GM19467 (cell line): ENCODE measurements around the gene CTNS.

ENCODE experiments used
- ATAC-seq: cut with Tn5 transposase; IDR thresholded peaks from one replicate; pipeline ENCODE4 v1.9.1; 2021; ENCODE audit warnings: mild to moderate bottlenecking, moderate library complexity; ENCODE audit not compliant: unreplicated experiment

The CTNS gene

DNA sequence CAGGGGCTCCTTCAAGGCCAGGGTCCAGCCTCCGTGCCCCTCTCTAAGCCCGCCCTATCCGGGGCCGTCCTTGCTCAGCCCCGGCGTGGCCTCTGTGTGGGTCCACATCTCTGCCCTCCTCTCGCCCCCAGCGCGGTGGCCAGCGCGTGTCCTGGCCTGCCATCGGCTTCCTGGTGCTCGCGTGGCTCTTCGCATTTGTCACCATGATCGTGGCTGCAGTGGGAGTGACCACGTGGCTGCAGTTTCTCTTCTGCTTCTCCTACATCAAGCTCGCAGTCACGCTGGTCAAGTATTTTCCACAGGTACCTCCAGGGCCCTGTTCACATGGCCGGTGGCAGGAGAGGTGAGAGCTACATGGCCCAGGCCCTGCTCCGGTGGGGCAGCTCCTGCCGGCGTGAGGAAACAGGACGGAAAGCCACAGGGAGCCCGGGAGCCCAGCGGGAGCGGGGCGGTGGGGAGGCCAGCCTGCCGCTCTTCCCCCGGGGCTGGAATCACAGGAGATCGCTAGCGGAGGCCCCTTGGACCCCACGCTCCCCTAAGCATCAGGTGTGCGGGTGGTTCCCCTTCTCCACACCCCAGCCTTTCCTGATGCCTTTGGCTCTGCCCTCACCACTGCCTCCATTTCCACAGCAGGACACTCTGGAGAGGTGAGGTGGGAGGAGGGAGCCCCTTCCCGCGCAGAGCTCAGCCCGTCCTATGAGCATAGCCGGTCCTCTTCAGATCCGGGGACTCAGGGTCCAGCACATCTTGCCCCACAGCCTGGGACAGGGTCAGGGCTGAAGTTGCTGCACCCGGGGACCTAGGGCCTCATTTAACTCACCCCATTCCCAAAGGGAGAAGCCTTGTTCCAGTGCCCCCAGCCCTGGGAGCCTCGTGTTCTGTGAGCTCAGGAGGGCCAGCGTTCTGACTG, 21.6 kb downstream of the CTNS start:
- ATAC-seq = no peak

GRCh38 chr17:3658784-3659449, 22.4 kb downstream of the CTNS start:
- ATAC-seq = no peak

DNA sequence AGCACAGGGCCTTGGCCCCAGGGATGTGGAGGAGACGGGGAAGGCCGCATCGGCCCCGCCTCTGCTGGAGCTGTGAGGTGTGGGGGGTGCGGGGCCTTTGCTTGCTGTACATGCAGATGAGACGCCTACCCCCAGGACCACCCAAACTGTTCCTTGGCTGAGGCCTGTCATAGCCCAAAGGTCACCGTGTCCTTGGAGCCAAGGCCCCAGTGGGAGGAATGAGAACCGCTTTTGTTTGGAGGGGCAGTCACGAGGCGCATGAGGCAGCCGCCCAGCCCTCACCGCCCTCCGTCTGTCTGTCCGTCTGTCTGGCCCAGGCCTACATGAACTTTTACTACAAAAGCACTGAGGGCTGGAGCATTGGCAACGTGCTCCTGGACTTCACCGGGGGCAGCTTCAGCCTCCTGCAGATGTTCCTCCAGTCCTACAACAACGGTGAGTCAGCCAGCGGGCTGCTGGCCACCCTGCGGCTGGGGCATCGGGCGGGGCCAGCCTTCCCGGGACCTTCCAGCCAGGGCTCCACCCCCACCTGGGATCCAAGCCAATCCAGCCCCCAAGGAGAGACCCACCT, 23.1 kb downstream of the CTNS start:
- no peak for ATAC-seq

GRCh38 chr17:3660311-3660891, 23.8 kb downstream of the CTNS start:
- ATAC-seq = no peak

GRCh38 chr17:3663102-3664011, 26.8 kb downstream of the CTNS start:
- no peak for ATAC-seq

- no peak for ATAC-seq
Measured at GRCh38 chr17:3665834-3666233, 29.3 kb downstream of the CTNS start.

DNA sequence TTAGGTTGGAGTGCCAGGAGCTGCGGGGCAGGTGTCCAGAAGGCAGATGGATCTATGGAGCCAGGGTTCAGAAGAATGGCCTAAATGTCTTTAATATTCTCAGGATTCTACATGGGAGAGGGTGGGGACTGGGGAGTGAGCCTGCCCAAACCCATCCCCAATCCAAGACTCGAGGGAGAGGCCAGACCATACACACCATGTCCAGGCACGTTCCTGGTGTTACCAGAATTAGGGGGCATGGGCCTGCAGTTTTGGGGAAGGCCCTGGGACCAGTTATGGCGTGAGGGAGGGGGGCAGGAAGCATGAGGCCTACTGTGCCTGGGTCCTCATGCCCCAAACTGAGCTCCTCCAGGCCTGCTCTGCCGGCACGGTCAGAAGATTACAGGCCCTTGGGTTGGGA, 30.0 kb downstream of the CTNS start:
- no peak for ATAC-seq

GRCh38 chr17:3667366-3668278, 31.1 kb downstream of the CTNS start:
- ATAC-seq = peak; percentile 7

GRCh38 chr17:3668279-3669084, 31.9 kb downstream of the CTNS start, which contains the start of the genes EMC6 and TAX1BP3:
TSS of gene EMC6 (plus strand) at chr17:3668812. CDS start at chr17:3669147, 335 bp downstream.
TSS of gene TAX1BP3 (minus strand) at chr17:3668578. CDS start at chr17:3668526, 52 bp downstream.
- peak; percentile 83 for ATAC-seq

DNA sequence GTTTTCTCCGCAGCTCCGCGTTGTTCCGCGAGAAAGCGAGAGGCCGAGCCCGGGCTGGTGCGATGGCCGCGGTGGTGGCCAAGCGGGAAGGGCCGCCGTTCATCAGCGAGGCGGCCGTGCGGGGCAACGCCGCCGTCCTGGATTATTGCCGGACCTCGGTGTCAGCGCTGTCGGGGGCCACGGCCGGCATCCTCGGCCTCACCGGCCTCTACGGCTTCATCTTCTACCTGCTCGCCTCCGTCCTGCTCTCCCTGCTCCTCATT, 32.5 kb downstream of the CTNS start:
- ATAC-seq = peak; percentile 5

- no peak for ATAC-seq
Measured at GRCh38 chr17:3669548-3669947, 33.0 kb downstream of the CTNS start.

DNA sequence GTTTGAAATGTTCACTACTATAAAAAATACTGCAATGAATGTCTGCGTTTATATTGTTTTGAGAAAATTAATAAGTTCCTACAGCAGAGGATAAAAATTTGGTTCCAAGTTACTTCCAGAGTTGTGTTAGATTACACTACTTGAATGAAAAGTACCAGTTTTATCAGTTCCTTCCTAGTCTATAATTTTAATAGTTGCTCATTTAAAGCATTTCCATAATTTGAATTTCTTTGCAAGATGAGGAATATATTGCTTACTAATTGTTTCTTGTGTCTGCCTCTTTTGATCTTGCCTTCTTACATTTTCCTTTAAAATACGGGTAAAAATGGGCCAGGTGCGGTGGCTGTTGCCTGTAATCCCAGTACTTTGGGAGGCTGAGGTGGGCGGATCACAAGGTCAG, 36.0 kb downstream of the CTNS start:
- no peak for ATAC-seq

DNA sequence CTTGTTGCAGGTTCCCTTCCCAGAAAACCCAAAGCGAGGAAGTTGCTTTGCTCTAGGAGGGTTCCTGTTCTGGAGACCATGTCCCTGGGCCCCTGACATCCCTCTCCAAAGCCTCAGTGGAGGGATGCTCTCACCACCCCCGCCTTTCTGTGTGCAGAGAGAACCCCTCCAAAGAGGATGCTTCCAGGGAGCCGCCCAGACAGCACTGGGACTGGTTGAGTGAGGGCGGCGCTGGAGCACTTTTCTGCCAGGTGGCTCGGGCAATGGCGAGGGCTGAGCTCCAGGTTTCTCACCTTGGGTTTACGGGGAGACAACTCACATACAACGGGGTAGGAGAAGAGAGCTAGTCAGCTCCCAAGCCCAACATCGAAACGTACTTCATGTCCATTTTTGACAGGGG, 39.3 kb downstream of the CTNS start:
- ATAC-seq = no peak

DNA sequence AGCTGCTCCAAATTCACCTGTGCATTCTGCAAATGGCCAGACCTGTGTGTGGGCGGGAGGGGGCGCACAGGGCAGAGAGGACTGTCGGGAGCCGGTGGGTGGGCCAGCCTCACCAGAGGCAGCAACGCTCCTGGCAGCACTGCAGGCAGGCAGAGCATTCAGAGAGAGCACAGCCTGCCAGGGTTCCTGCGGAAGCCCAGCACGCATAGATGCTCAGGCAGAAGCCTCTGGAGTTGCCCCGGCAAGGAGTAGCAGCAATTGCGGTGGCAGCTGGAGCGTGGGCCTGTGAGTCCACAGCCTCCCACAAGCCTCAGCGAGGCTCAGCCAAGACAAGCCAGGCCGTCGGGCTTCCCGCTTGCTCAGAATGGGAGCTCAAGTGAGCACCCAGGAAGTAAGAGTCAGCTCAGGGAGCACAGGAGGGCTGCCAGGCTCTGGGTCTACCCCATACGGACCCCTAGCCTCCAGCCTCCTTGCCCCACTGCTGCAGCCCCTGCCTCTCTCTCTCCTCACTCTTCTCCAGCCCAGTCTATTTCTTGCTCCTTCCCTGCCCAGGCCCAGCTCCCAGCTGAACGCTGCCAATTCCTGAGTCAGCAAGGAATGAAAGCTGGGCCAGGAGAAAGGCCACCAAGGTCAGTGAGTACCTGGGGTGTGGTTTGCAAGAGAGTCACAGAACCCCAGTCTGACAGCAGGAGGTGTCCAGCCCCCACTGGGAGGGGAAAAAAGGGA, 41.7 kb downstream of the CTNS start:
- no peak for ATAC-seq

- ATAC-seq = no peak
Measured at GRCh38 chr17:3678821-3679530, 42.4 kb downstream of the CTNS start.

DNA sequence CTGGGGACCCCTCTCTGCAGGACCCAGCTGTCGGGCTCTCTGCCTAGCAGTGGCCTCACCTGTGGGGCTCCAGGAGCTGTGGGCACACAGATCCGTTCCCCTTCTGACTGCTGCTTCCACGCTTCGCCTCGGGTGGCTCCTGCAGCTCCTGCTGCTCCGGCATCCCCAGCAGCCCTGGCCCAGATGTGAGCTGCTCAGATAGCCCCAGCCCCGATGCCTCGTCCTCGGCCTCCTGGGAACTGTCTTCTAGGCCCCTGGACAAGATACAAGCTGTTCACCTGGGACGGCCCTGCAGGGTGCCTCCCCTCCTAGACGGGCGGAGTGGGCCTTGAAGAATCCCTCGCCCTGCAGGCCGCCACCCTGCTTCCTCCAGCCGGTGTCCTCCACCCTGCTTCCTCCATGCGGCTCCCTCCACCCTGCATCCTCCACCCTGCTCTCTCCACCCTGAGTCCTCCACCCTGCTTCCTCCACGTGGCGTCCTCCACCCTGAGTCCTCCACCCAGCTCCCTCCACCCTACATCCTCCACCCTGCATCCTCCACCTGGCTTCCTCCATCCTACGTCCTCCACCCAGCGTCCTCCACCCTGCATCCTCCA, 43.1 kb downstream of the CTNS start:
- no peak for ATAC-seq

DNA sequence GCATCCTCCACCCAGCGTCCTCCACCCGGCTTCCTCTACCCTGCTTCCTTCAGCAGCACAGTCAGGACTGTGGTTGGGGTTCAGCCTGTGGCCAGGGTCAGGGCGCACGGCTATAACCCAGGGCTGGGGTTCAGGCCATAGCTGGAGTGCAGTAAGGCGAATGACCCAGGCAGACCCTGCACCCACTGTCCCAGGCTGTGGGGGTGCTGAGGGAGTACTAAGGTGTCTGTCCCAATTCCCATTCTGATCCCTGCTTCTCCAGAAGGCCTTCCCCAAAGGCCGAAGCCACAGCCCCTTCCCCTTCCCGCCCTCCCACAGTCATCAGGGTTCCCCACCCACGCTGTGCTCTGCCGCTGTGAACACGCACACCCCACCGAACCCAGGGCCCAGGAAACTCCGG, 44.5 kb downstream of the CTNS start:
- ATAC-seq = no peak
